Stimulated activated CD4-positive, alpha-beta T cell treated with anti-CD3 and anti-CD28 coated beads, Interleukin-1b, Interleukin-23, amount 100 ng/mL, for 1 hour (primary cell): ENCODE measurements around the gene DUS4L.
"Not testable (repeated sequence)": the region's sequence is repeated elsewhere in the genome, so short reads cannot be mapped to it uniquely, and the experiment has no call there.

ENCODE experiments used
- DNase-seq, 2 donors: peaks; one replicate each; pipeline ENCODE4 v3.0.0-alpha.2; 2020; ENCODE audit warnings: low read depth in 2 of 2

Gene DUS4L, protein sequence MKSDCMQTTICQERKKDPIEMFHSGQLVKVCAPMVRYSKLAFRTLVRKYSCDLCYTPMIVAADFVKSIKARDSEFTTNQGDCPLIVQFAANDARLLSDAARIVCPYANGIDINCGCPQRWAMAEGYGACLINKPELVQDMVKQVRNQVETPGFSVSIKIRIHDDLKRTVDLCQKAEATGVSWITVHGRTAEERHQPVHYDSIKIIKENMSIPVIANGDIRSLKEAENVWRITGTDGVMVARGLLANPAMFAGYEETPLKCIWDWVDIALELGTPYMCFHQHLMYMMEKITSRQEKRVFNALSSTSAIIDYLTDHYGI

GRCh38 chr7:107563775-107564552 is at the start of gene DUS4L, which contains the start of gene COG5:
Gene DUS4L (plus strand): TSS chr7:107563971. CDS start chr7:107567071, 3,100 bp downstream.
Gene COG5 (minus strand): TSS chr7:107563920. CDS start chr7:107563896, 24 bp downstream.
- peak; percentile 46 to 73 for DNase-seq

- DNase-seq, result no peak
Observed at GRCh38 chr7:107526672-107527071, 37.1 kb upstream of the DUS4L start.

DNA sequence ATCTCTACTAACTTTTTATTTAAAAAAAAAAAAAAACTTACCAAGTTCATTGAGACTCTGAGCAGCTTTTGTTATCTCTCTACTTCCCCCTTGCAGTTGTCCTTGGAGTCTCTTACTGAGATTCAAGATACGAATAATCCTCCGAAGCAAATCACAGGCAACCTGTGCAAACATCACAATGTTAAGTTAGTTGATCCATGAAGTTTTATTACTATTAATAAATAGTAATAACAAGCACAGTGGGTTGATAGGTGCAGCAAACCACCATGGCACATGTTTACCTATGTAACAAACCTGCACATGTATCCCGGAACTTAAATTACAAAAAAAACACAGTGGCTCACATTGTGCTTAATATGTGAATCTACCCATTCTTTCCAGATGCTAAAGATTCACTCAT is 36.6 kb upstream of the DUS4L start:
- no peak for DNase-seq

DNA sequence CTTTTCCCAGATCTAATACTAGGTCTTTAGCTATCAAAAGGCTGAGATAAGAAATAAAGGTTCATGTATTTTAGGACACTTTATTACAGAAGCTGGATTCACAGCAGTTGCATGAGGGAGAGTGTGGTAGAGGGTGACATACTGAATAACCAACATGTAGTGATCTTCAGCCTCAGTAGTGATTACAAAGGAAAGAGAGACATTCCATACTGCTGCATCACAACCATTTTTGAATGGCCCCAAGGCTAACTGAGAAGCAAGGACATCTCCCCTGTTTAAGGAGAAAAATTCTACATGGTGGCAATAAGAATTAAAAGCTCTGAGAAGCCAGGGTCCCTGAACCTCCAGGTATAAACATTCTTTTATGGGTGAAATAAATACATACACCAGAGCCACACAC is 35.3 kb upstream of the DUS4L start:
- DNase-seq, result no peak

GRCh38 chr7:107530751-107531150 is 33.0 kb upstream of the DUS4L start:
- DNase-seq, result no peak

- no peak for DNase-seq
Observed at GRCh38 chr7:107534139-107534538, 29.6 kb upstream of the DUS4L start.

- not testable (repeated sequence) for DNase-seq
Observed at GRCh38 chr7:107537228-107537627, 26.5 kb upstream of the DUS4L start.

DNA sequence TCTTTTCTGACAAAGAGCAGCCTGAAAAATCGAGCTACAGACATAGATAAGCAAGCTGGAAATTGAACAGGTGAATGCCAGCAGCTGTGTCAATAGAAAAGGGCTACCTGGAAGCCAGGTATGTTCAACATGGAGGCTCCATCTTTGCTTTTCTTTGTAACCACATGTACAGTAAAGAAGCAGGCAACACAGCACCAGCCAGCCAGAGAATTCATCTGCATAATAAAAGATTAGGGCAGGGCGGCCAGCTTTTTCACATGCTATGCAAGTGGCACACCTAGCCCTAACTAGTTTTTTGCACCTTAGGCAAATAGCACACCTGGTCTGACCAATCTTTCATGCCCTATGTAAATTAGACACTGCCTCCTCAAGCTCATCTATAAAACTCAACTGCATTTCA is 25.8 kb upstream of the DUS4L start:
- DNase-seq, result no peak

GRCh38 chr7:107543338-107543993 is 20.3 kb upstream of the DUS4L start:
- no peak for DNase-seq

DNA sequence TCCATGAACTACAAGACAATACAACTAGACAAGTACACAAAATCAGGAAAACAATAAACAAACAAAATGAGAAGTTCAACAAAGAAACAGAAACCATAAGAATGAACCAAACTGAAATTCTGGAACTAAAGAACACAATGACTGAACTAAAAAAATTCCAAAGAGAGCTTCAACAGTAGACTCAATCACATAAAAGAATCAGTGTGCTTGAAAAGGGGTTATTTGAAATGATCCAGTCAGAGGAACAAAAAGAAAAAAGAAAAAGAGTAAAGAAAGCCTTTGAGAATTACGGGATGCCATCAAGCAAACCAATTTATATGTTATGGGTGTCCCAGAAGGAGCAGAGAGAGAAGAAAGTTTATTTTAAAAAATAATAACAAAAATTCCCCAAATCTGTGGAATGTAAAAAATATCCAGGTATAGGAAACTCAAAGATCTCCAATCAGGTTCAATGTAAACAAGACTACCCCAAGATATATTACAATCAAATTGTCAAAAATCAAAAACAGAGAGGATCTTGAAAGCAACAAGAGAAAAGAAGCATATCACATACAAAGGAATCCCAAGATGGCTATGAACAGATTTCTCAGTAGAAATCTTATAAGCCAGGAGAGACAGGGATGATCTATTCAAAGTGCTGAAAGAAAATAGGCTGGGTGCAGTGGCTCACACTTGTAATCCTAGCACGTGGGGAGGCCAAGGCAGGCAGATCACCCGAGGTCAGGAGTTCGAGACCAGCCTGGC is 18.8 kb upstream of the DUS4L start:
- no peak for DNase-seq

DNA sequence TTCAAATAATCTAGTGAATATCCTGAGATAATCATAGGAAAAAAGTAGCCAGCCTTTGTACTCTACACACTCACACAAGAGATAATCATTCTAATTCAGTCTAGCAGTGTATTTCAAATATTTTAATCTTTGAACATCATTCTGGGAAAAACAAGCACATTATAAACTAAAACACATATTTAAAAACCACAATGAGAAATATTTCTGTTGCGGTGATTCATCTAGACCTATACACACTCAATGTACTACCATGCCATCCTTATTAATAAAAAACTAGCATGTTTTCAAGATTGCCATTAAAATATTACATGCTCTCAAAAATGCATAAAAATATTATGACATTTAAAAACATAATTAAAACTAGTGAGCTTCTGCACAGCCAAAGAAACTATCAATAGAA is 11.8 kb upstream of the DUS4L start:
- no peak for DNase-seq

GRCh38 chr7:107555893-107556292 is 7.9 kb upstream of the DUS4L start:
- DNase-seq, result no peak

- DNase-seq, result no peak
Observed at GRCh38 chr7:107559864-107560263, 3.9 kb upstream of the DUS4L start.

GRCh38 chr7:107560898-107561516 is 2.8 kb upstream of the DUS4L start:
- no peak for DNase-seq

DNA sequence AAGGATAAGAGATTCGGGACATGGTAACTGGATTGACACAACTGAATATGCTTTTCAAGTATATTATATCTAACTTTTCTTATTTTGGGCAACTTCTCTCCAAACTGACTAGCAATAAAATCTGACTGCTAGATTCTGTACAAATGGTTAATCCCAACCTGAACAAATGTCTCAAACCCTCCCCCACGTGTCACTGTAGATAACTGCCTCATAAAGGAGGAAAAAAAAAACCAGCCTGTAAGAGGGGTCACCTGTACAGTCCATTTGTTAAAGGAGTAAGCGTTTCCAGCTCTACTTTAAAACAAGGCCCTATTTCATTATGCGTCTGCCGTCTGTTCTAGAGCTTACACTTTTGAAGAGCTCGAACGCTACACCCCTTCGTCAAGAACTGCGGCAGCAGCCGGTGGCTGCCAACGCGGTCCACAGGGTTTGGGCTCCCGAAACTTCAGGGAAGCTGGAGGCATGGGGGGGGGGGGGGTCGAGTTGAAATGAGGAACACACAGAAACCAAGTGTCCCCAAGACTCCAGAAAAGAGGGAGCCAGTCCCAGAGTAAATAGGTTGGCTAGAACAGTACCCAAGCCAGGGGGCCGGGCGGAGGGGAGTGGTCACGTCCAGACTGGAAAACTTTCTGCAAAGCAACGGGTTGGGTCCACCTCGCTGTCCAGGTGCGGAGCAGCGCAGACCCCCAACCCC is 543 bp upstream of the DUS4L start:
- DNase-seq, result no peak

DNA sequence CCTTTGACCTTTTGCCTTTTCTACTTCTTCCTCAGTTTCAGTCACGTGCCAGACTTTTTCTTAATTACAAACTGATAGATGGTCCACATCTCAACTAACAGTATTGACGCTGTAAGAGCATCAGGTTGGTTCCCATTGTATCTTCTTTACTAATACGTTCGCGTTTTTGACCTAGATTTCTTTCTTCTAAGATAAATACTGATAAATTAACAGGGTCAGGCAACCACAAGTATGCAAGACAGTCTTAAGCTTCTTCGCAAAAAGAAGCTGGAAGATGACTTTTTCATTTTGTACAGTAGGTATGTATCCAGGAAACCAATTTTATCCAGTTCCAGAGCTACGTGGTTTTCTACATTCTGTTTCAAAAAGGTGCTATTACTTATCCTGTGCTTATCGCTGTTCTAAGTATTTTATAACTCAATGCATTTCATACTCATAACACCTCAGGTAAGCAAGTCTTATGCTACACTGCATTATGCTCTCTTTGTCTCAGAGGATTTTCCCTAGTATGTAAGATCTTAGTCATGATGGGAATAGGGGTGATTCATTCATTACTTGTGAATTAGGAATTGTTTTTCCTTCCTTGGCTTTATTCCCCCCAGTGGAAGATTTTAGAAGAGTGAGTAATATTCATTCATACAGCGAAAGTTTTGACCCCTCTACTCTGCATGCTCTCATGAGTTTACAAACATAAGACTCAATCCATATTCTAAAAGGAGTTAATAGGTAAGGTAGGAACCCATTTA is 955 bp downstream of the DUS4L start:
- no peak for DNase-seq

GRCh38 chr7:107570298-107570697 is 6.5 kb downstream of the DUS4L start:
- DNase-seq, result no peak

DNA sequence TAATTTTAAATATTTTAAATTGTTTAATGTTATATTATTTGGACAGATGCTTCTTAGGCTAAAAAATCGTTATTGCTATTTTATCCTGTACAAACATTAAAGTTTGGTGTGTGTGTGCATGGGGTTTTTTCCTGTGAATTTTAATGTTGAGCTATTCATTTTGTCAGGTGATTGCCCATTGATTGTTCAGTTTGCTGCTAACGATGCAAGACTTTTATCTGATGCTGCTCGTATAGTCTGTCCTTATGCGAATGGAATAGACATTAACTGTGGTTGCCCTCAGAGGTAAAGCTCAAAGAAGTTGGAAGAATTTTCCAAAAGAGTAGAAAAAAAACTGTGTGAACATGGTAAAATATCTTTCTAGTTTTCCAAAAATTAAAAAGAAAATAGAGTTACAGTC is 9.8 kb downstream of the DUS4L start:
- DNase-seq, result no peak

GRCh38 chr7:107579554-107579884 is 15.7 kb downstream of the DUS4L start:
- DNase-seq, result no peak
